Sigmoid colon (tissue), 7 donors: ENCODE results near the gene PNPLA1. TPM values are rescaled to one million over a fixed set of nuclear protein-coding genes. Genes with fewer than 3 reads are reported as not detected.

Experiments
- DNase-seq: peaks from one replicate; pipeline ENCODE4 v3.0.0-alpha.2; 2019
- H3K27ac ChIP-seq, 4 donors: fragments of 200-600 bp; sonication (generic); one replicate each; pipeline ENCODE4 v1.5.1; 2016 to 2019; ENCODE audit warnings: mild to moderate bottlenecking in 1 of 4
- H3K27me3 ChIP-seq, 3 donors: fragments of 200-600 bp; sonication (generic); one replicate each; pipeline ENCODE4 v1.5.1; 2019; ENCODE audit warnings: mild to moderate bottlenecking in 1 of 3
- H3K36me3 ChIP-seq, 4 donors: fragments of 200-600 bp; sonication (generic); one replicate each; pipeline ENCODE4 v1.5.1; 2016 to 2019
- H3K4me1 ChIP-seq, 4 donors: fragments of 200-600 bp; sonication (generic); one replicate each; pipeline ENCODE4 v1.5.1; 2017 to 2019
- H3K4me3 ChIP-seq, 4 donors: fragments of 200-600 bp; sonication (generic); one replicate each; pipeline ENCODE4 v1.5.1; 2017 to 2019; ENCODE audit warnings: mild to moderate bottlenecking in 2 of 4, moderate library complexity in 1 of 4
- H3K9me3 ChIP-seq, 4 donors: fragments of 200-600 bp in 3 of 4; sonication (generic) in 3 of 4; one replicate each; pipeline versions ENCODE4 v1.5.1 to v1.6.1; 2013 to 2019
- CTCF ChIP-seq, 4 experiments: fragments of 450-650 bp in 3 of 4; fragments of 200-600 bp in 1 of 4; IDR thresholded peaks; one replicate each; pipeline ENCODE4 v1.5.1; 2016 to 2019; ENCODE audit warnings: antibody characterized with exemption in 4 of 4, mild to moderate bottlenecking in 3 of 4, moderate library complexity in 2 of 4
- EP300 ChIP-seq, 4 donors: sonication (generic); formaldehyde crosslinking; IDR thresholded peaks; one replicate each; pipeline ENCODE4 v1.6.1; 2017; ENCODE audit warnings: antibody characterized with exemption in 4 of 4
- POLR2A ChIP-seq, 2 donors: fragments of 450-650 bp; IDR thresholded peaks; one replicate each; pipeline ENCODE4 v1.6.1; 2016; ENCODE audit warnings: antibody characterized with exemption in 2 of 2, mild to moderate bottlenecking in 2 of 2, moderate library complexity in 2 of 2
- POLR2AphosphoS5 ChIP-seq, 4 donors: sonication (generic); formaldehyde crosslinking; IDR thresholded peaks; one replicate each; pipeline ENCODE4 v1.6.1; 2017; ENCODE audit warnings: antibody characterized with exemption in 4 of 4
- WGBS, 2 donors: extraction: QIAGEN DNeasy Blood & Tissue Kit; methylation state at CpG; one replicate each; pipeline ENCODE4 v1.1.7; 2013; 5-methylcytosine and 5-hydroxymethylcytosine counted together
- intact Hi-C: fragments of 100-400 bp; cut with DNase I; formaldehyde crosslinking; loops from one replicate; pipeline ENCODE4 v1.15.1; 2023
- polyA plus RNA-seq, 3 donors: library from polyadenylated mRNA; stranded (reverse); fragments of 200-250 nt; gene quantifications; one replicate each; pipeline ENCODE4 v1.2.3, GENCODE V29; 2013
- total RNA-seq, 4 donors: library from RNA; depleted of rRNA; stranded (reverse); fragments of >200 nt; gene quantifications; one replicate each; pipeline ENCODE4 v1.1.0, GENCODE V29; 2016
- donor health status: healthy with polysubstance abuse.
- donor health status: Bipolar disorder and iron deficiency.
- donor health status: healthy.

PNPLA1 gene
- total and polyA plus RNA-seq, 7 donors = 0.20 to 0.46 TPM; not detected in 5

DNA sequence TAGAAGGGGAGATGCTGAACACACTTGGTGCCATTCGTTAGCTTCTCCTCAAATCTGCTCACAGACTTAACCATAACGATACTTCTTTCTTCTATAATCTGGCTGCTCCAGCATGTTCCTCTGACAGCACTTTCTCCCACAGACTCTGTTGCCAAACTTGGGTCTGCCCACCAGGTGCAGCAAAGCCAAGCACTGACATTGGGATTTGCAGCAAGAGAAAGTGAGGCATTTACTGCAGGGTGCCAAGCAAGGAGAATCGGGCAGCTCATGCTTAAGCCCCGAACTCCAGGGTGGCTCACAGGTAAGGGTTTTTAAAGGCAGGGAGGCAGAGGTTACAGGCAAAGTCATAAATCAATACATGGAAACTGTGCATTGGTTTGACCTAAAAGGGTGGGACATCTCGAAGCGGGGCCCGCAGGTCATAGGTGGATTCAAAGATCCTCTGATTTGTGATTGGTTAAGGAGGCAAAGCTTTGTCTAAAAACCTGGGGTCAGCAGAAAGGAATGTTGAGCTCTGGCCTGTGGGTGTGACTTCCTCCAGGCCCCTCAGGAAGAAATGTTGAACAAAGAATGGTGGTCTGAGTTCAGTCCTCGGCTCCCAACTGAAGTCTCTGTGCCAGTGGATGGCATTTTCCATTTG lies 25.1 kb upstream of the PNPLA1 start:
- TF ChIP-seq POLR2A (IDR thresholded peaks at IDR 0.05) (no peak), CTCF (IDR thresholded peaks at IDR 0.05) (no peak), POLR2AphosphoS5 (IDR thresholded peaks at IDR 0.05) (no peak)
- no peak overlapping the region for H3K4me3 ChIP-seq
- no peaks in the 10 kb centered on the region for H3K36me3 ChIP-seq
- DNase-seq = no peak
- no peaks in the 10 kb centered on the region for H3K4me1 ChIP-seq
- H3K27ac ChIP-seq = no peak overlapping the region
- no peaks in the 10 kb centered on the region for H3K9me3 ChIP-seq
- intact Hi-C loops = no loop called here
- no peaks in the 10 kb centered on the region for H3K27me3 ChIP-seq
- 86% methylated on average over 8 of the region's 8 CpGs for WGBS, 2 donors

DNA sequence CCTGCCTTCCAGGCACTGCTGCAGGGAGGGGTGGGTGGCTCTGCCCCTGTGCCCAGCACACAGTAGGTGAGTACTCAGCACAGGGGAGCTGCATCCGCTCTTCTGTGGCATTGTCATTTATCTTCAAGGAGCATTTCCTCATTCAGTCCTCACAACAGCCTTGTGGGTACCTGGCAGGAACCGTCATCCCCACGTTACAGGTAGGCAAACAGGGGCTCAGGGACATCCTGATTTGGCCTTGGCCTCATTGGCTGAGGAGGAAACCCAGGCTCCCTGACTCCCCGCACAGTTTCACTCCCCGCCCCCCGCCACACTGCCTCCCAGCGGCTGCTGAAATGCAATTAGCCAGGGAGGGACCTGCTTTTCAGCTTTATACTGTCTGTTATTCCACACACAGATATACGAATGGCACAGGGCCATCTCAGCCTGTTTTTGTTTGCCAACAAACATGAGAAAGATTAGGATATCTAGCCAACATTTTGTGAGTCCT lies 24.2 kb upstream of the PNPLA1 start:
- Histone ChIP-seq H3K4me1 (no peaks in the 10 kb centered on the region), H3K36me3 (no peaks in the 10 kb centered on the region), H3K9me3 (no peaks in the 10 kb centered on the region), H3K27ac (no peak overlapping the region), H3K27me3 (no peaks in the 10 kb centered on the region), H3K4me3 (no peak overlapping the region)
- intact Hi-C loops = no loop called here
- no peak for DNase-seq
- 23 to 50% methylated on average over 8 of the region's 8 CpGs for WGBS, 2 donors
- TF ChIP-seq POLR2A (IDR thresholded peaks at IDR 0.05) (no peak), POLR2AphosphoS5 (IDR thresholded peaks at IDR 0.05) (no peak), EP300 (IDR thresholded peaks at IDR 0.05) (no peak), CTCF (IDR thresholded peaks at IDR 0.05) (no peak)

- no peak for DNase-seq
- H3K27ac ChIP-seq = no peak overlapping the region
- TF ChIP-seq POLR2A (IDR thresholded peaks at IDR 0.05) = no peak
- no peak for TF ChIP-seq POLR2AphosphoS5 (IDR thresholded peaks at IDR 0.05)
- TF ChIP-seq CTCF (IDR thresholded peaks at IDR 0.05) = no peak
- no peak for TF ChIP-seq EP300 (IDR thresholded peaks at IDR 0.05)
- intact Hi-C loops = no loop called here
- 91 to 95% methylated on average over 22 of the region's 22 CpGs for WGBS, 2 donors
- no peaks in the 10 kb centered on the region for H3K27me3 ChIP-seq
- no peak overlapping the region for H3K4me3 ChIP-seq
- no peaks in the 10 kb centered on the region for H3K36me3 ChIP-seq
- no peaks in the 10 kb centered on the region for H3K9me3 ChIP-seq
- H3K4me1 ChIP-seq = no peaks in the 10 kb centered on the region
Observed at GRCh38 chr6:36246506-36247268, 23.2 kb upstream of the PNPLA1 start.

DNA sequence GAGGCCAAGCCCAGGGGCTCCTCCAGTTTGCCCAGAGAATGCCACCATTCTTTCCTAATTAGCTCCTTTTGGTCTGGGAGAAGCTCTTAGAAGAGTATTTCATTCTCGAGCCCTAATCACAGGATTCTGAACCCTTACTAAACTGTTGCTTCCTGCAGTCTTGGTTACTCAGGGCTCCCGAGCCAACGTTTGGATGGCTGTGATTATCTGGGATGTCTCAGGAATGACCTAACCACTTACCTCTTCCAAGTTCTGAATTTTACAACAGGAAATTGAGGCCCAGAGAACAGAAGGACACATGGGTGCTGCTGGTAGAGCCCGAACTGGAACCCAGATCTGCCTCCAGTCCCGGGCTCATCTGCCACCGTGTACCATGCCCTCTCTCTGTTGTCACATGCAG lies 22.2 kb upstream of the PNPLA1 start:
- WGBS, 2 donors = 33 to 77% methylated on average over 6 of the region's 6 CpGs
- Histone ChIP-seq H3K4me3 (no peak overlapping the region), H3K9me3 (no peaks in the 10 kb centered on the region), H3K27ac (no peak overlapping the region), H3K36me3 (no peaks in the 10 kb centered on the region), H3K4me1 (no peaks in the 10 kb centered on the region), H3K27me3 (no peaks in the 10 kb centered on the region)
- DNase-seq = no peak
- TF ChIP-seq POLR2A (IDR thresholded peaks at IDR 0.05) = no peak
- intact Hi-C loops = no loop called here

DNA sequence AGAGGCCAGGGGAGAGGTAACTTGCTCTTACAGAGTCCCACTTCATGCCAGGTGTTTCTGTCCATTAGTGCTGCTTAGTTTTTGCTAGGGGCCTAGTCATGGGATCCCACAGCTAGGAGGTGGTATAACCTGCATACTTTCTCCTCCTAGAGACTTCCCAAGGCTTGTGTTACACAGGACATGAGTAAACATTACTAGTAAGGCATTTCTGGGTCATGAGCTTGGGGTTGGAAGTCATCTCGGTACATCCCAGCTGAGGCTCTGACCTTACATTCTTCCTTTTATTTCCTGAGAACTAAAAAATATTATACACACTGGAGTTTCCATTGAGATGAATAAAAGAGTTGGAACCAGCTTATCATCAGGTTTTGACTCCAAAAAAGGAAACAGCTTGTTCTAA lies 20.9 kb upstream of the PNPLA1 start:
- intact Hi-C loops = no loop called here
- no peaks in the 10 kb centered on the region for H3K27me3 ChIP-seq
- WGBS, 2 donors = 77 to 87% methylated on average over 1 of the region's 1 CpG
- TF ChIP-seq POLR2AphosphoS5 (IDR thresholded peaks at IDR 0.05) (no peak), CTCF (IDR thresholded peaks at IDR 0.05) (no peak)
- no peaks in the 10 kb centered on the region for H3K4me1 ChIP-seq
- no peak for DNase-seq
- H3K9me3 ChIP-seq = no peaks in the 10 kb centered on the region
- no peak overlapping the region for H3K27ac ChIP-seq
- no peak overlapping the region for H3K4me3 ChIP-seq
- no peaks in the 10 kb centered on the region for H3K36me3 ChIP-seq
